PFSK-1 (cell line): ENCODE data around the gene FBXW10B.

Experiments used
- POLR2AphosphoS5 ChIP-seq: IDR thresholded peaks from 2 replicates; pipeline ENCODE4 v1.6.1; 2012; ENCODE audit warnings: low read depth, mild to moderate bottlenecking, control low read depth, low read length, moderate library complexity
- REST ChIP-seq, 2 experiments: IDR thresholded peaks; 2 replicates each; pipeline versions ENCODE4 v1.6.1 to v1.8.0; 2011 to 2012; ENCODE audit warnings: low read depth in 2 of 2, low read length in 2 of 2, control low read depth in 1 of 2, inconsistent platforms in 1 of 2, mild to moderate bottlenecking in 1 of 2, moderate library complexity in 1 of 2; ENCODE audit not compliant: insufficient read depth in 1 of 2
- SIN3A ChIP-seq: IDR thresholded peaks from 2 replicates; pipeline ENCODE4 v1.6.1; 2012; ENCODE audit warnings: mild to moderate bottlenecking, low read length, moderate library complexity, borderline replicate concordance; ENCODE audit not compliant: insufficient read depth

GRCh38 chr17:15649861-15650421 is 30.4 kb upstream of the FBXW10B start:
- TF ChIP-seq POLR2AphosphoS5 (no peak), REST (IDR thresholded peaks at IDR 0.05; ENCODE audit: insufficient read depth in 1 of 2, low read depth in 2 of 2, low read length in 2 of 2) (no peak), SIN3A (no peak)
